K562 (cell line): ENCODE results near the gene PLEKHN1. TPM values are rescaled to one million over a fixed set of nuclear protein-coding genes. Genes with fewer than 3 reads are reported as not detected.
A peak's percentile ranks its signal among the peaks of the same experiment; 100 is the strongest.

Source experiments
- CBFA2T2 ChIP-seq: fragments of 450-650 bp; conservative IDR thresholded peaks from 2 replicates; pipeline ENCODE4 v1.6.1; 2017; ENCODE audit warnings: mild to moderate bottlenecking
- CHD1 ChIP-seq: fragments of 200-600 bp; sonication (generic); IDR thresholded peaks from one replicate; pipeline ENCODE4 v1.6.1; 2012; ENCODE audit warnings: mild to moderate bottlenecking, moderate library complexity, low read length, inconsistent platforms
- FOXA3 ChIP-seq, 2 experiments: fragments of 450-650 bp in 1 of 2; sonication (generic) in 1 of 2; formaldehyde crosslinking; IDR thresholded peaks in 1 of 2; conservative IDR thresholded peaks in 1 of 2; 2 replicates each; pipeline versions ENCODE4 v1.4.0 to v1.8.0; 2020 to 2022; ENCODE audit warnings: mild to moderate bottlenecking in 2 of 2, missing genetic modification reagents in 1 of 2
- GABPA ChIP-seq: fragments of 200-800 bp; sonication (Bioruptor generic); conservative IDR thresholded peaks from 2 replicates; pipeline ENCODE4 v1.6.1; 2016; ENCODE audit warnings: low read depth, missing genetic modification characterization, missing compliant biosample characterization
- LCOR ChIP-seq: sonication (generic); formaldehyde crosslinking; IDR thresholded peaks from 2 replicates; pipeline ENCODE4 v1.8.0; 2022; ENCODE audit warnings: mild to moderate bottlenecking, missing genetic modification reagents
- NFATC3 ChIP-seq: fragments of 450-650 bp; IDR thresholded peaks from 2 replicates; pipeline ENCODE4 v1.6.1; 2017; ENCODE audit warnings: mild to moderate bottlenecking
- NR2C2 ChIP-seq, 2 experiments: fragments of 200-800 bp in 1 of 2; sonication (Bioruptor generic) in 1 of 2; sonication (generic) in 1 of 2; formaldehyde crosslinking in 1 of 2; IDR thresholded peaks; 2 replicates each; pipeline versions ENCODE4 v1.6.1 to v1.8.0; 2016 to 2022; ENCODE audit warnings: mild to moderate bottlenecking in 1 of 2, missing compliant biosample characterization in 1 of 2, missing genetic modification characterization in 1 of 2, missing genetic modification reagents in 1 of 2
- NRF1 ChIP-seq, 2 experiments: fragments of 450-650 bp; IDR thresholded peaks in 1 of 2; conservative IDR thresholded peaks in 1 of 2; 2 replicates each; pipeline ENCODE4 v1.6.1; 2014; ENCODE audit warnings: mild to moderate bottlenecking in 2 of 2
- PATZ1 ChIP-seq: fragments of 250-450 bp; sonication (Bioruptor Pico); IDR thresholded peaks from 2 replicates; pipeline ENCODE4 v1.5.0; 2020; ENCODE audit warnings: mild to moderate bottlenecking, borderline replicate concordance
- ZBTB40 ChIP-seq, 2 experiments: fragments of 450-650 bp in 1 of 2; sonication (generic) in 1 of 2; formaldehyde crosslinking in 1 of 2; IDR thresholded peaks; 2 replicates each; pipeline versions ENCODE4 v1.7.1 to v1.9.0; 2016 to 2022; ENCODE audit warnings: inconsistent platforms in 1 of 2, mild to moderate bottlenecking in 1 of 2, missing genetic modification reagents in 1 of 2
- ZNF133 ChIP-seq: fragments of 250-450 bp; sonication (Bioruptor Pico); IDR thresholded peaks from 2 replicates; pipeline ENCODE4 v1.4.0; 2020; ENCODE audit warnings: mild to moderate bottlenecking
- ZNF224 ChIP-seq: sonication (generic); formaldehyde crosslinking; IDR thresholded peaks from 2 replicates; pipeline ENCODE4 v1.8.0; 2022; ENCODE audit warnings: mild to moderate bottlenecking, missing genetic modification reagents
- polyA plus RNA-seq, 8 experiments: library from polyadenylated mRNA; depleted of rRNA in 4 of 8; stranded (reverse) in 5 of 8; unstranded in 3 of 8; fragments of >200 nt; fragmentation: Nextera tagmentation in 2 of 8; fragmentation: Illumina TruSeq in 1 of 8; extraction: Ambion mirVana in 2 of 8; extraction: Trizol in 1 of 8; gene quantifications; 2 replicates each; pipeline versions ENCODE4 v1.2.1 to v1.2.3, GENCODE V29; 2011 to 2014; ENCODE audit warnings: inconsistent platforms in 1 of 8, missing spikeins in 1 of 8
- total RNA-seq, 7 experiments: library from RNA; depleted of rRNA in 6 of 7; stranded (reverse); fragments of >200 nt in 6 of 7; fragmentation: Illumina TruSeq in 2 of 7; extraction: Trizol in 2 of 7; gene quantifications; 2 replicates each; pipeline versions ENCODE4 v1.2.1 to v1.2.3, GENCODE V29; 2011 to 2021; ENCODE audit warnings: low replicate concordance in 1 of 7
- TF ChIP-seq, protein P1 (sequence below): fragments of 450-650 bp; IDR thresholded peaks from 2 replicates; pipeline ENCODE4 v1.6.1; 2016; ENCODE audit warnings: missing biosample characterization, missing genetic modification characterization

The PLEKHN1 gene
- total and polyA plus RNA-seq, 9 of the 15 experiments (the other 6 are each of a cell fraction or from before 2014, with no cell fraction given): 0.07 to 1.5 (median 0.13) TPM; not detected in 2

DNA sequence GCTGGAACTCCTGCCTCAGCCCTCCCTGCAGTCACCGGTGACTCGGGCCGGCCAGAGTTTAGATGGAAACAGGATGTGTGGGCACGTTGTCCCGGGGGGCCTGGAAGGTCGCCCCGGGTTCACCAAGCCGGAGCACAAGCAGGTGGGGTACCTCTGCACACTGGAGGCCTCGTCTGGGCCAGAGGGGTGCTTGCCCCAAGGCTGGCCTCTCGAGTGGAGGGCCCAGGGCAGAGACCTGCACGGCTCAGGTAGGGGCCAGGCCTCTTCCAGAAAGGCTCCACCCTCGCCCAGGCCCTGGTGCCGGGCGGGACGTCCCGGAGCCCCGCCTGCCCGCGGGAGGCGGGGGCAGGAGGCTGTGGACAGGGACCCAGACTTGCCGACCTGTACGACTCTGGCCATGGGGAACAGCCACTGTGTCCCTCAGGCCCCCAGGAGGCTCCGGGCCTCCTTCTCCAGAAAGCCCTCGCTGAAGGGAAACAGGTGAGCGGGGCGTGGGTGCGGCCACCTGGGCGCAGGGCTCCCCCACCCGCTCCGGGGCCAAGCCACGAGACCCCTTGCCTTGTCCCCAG is at the start of gene PLEKHN1 (continued):
- TF ChIP-seq CBFA2T2 (no peak), FOXA3 (CRISPR knock-in tag; conservative IDR thresholded peaks at IDR 0.05 in 1 of 2, IDR thresholded peaks at IDR 0.05 in 1 of 2) (no peak), GABPA (tag) (peak; percentile 68), PATZ1 (CRISPR knock-in tag) (no peak), LCOR (CRISPR knock-in tag) (0 out of 2 replicates have a peak, but pooled peaks have one; percentile 5), ZNF133 (CRISPR knock-in tag) (no peak), CHD1 (no peak), ZNF224 (CRISPR knock-in tag) (no peak), NR2C2 (CRISPR knock-in tag; IDR thresholded peaks at IDR 0.05) (0 out of 2 replicates have a peak, but pooled peaks have one; percentile 38), NR2C2 (tag; IDR thresholded peaks at IDR 0.05) (peak; percentile 72), NFATC3 (no peak), NRF1 (conservative IDR thresholded peaks at IDR 0.05 in 1 of 2, IDR thresholded peaks at IDR 0.05 in 1 of 2) (no peak), ZBTB40 (IDR thresholded peaks at IDR 0.05) (peak; percentile 54; the same call in 1 of the 2 replicates), ZBTB40 (CRISPR knock-in tag; IDR thresholded peaks at IDR 0.05) (no peak)
- TF ChIP-seq, protein P1, sequence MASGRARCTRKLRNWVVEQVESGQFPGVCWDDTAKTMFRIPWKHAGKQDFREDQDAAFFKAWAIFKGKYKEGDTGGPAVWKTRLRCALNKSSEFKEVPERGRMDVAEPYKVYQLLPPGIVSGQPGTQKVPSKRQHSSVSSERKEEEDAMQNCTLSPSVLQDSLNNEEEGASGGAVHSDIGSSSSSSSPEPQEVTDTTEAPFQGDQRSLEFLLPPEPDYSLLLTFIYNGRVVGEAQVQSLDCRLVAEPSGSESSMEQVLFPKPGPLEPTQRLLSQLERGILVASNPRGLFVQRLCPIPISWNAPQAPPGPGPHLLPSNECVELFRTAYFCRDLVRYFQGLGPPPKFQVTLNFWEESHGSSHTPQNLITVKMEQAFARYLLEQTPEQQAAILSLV (tag): no peak
